ENCODE results near the gene NPAS3.

NPAS3 gene

GRCh38 chr14:32920696-32921276 is 17.9 kb upstream of the NPAS3 start:
- Histone ChIP-seq H2AFZ (ENCODE audit: low read depth, low read length) (no peak overlapping the region), H3K79me2 (ENCODE audit: insufficient read depth, low read length) (no peaks in the 10 kb centered on the region), H3K4me2 (ENCODE audit: insufficient read depth, low read length) (no peak overlapping the region), H4K20me1 (ENCODE audit: insufficient read depth, low read length) (no peaks in the 10 kb centered on the region), H3K4me1 (ENCODE audit: insufficient read depth, low read length) (no peaks in the 10 kb centered on the region), H3K9ac (ENCODE audit: low read depth, low read length) (no peak overlapping the region), H3K9me3 (ENCODE audit: insufficient read depth, low read length, severe bottlenecking) (no peaks in the 10 kb centered on the region), H3K4me3 (ENCODE audit: low read depth in 1 of 2, low read length in 2 of 2) (no peak overlapping the region), H3K27me3 (ENCODE audit: insufficient read depth, low read length, poor library complexity) (no peaks in the 10 kb centered on the region), H3K27ac (ENCODE audit: low read length) (no peak overlapping the region), H3K36me3 (ENCODE audit: insufficient read depth, low read length) (no peaks in the 10 kb centered on the region)
- DNase-seq = no peak
- no peak for ATAC-seq (ENCODE audit: insufficient read depth, low read depth)
- TF ChIP-seq EZH2 (IDR thresholded peaks at IDR 0.05; ENCODE audit: borderline replicate concordance, low read depth, low read length, severe bottlenecking) = no peak
- no peak for TF ChIP-seq CTCF (IDR thresholded peaks at IDR 0.05; ENCODE audit: borderline replicate concordance, extremely low read depth, low read length, poor library complexity, severe bottlenecking)

GRCh38 chr14:32925439-32925838 is 13.2 kb upstream of the NPAS3 start:
- no peak for DNase-seq
- TF ChIP-seq CTCF (IDR thresholded peaks at IDR 0.05; ENCODE audit: borderline replicate concordance, extremely low read depth, low read length, poor library complexity, severe bottlenecking) = no peak
- no peak for TF ChIP-seq EZH2 (IDR thresholded peaks at IDR 0.05; ENCODE audit: borderline replicate concordance, low read depth, low read length, severe bottlenecking)
- no peaks in the 10 kb centered on the region for H4K20me1 ChIP-seq (ENCODE audit: insufficient read depth, low read length)
- no peaks in the 10 kb centered on the region for H3K4me1 ChIP-seq (ENCODE audit: insufficient read depth, low read length)
- H2AFZ ChIP-seq (ENCODE audit: low read depth, low read length) = no peak overlapping the region
- H3K27ac ChIP-seq (ENCODE audit: low read length) = no peak overlapping the region
- no peaks in the 10 kb centered on the region for H3K9me3 ChIP-seq (ENCODE audit: insufficient read depth, low read length, severe bottlenecking)
- ATAC-seq (ENCODE audit: insufficient read depth, low read depth) = no peak
- H3K27me3 ChIP-seq (ENCODE audit: insufficient read depth, low read length, poor library complexity) = no peaks in the 10 kb centered on the region
- H3K4me3 ChIP-seq (ENCODE audit: low read depth in 1 of 2, low read length in 2 of 2) = no peak overlapping the region
- H3K36me3 ChIP-seq (ENCODE audit: insufficient read depth, low read length) = no peaks in the 10 kb centered on the region
- H3K4me2 ChIP-seq (ENCODE audit: insufficient read depth, low read length) = no peak overlapping the region
- H3K9ac ChIP-seq (ENCODE audit: low read depth, low read length) = no peak overlapping the region
- H3K79me2 ChIP-seq (ENCODE audit: insufficient read depth, low read length) = no peaks in the 10 kb centered on the region

GRCh38 chr14:32932302-32932913 is 6.3 kb upstream of the NPAS3 start:
- ATAC-seq (ENCODE audit: insufficient read depth, low read depth) = no peak
- no peaks in the 10 kb centered on the region for H3K79me2 ChIP-seq (ENCODE audit: insufficient read depth, low read length)
- H3K9me3 ChIP-seq (ENCODE audit: insufficient read depth, low read length, severe bottlenecking) = no peaks in the 10 kb centered on the region
- H3K4me1 ChIP-seq (ENCODE audit: insufficient read depth, low read length) = no peaks in the 10 kb centered on the region
- no peak overlapping the region for H2AFZ ChIP-seq (ENCODE audit: low read depth, low read length)
- no peak overlapping the region for H3K4me2 ChIP-seq (ENCODE audit: insufficient read depth, low read length)
- H3K27me3 ChIP-seq (ENCODE audit: insufficient read depth, low read length, poor library complexity) = no peaks in the 10 kb centered on the region
- no peak overlapping the region for H3K4me3 ChIP-seq (ENCODE audit: low read depth in 1 of 2, low read length in 2 of 2)
- no peaks in the 10 kb centered on the region for H3K36me3 ChIP-seq (ENCODE audit: insufficient read depth, low read length)
- H4K20me1 ChIP-seq (ENCODE audit: insufficient read depth, low read length) = no peaks in the 10 kb centered on the region
- H3K9ac ChIP-seq (ENCODE audit: low read depth, low read length) = no peak overlapping the region
- H3K27ac ChIP-seq (ENCODE audit: low read length) = no peak overlapping the region
- no peak for DNase-seq
- TF ChIP-seq CTCF (IDR thresholded peaks at IDR 0.05; ENCODE audit: borderline replicate concordance, extremely low read depth, low read length, poor library complexity, severe bottlenecking) (no peak), EZH2 (IDR thresholded peaks at IDR 0.05; ENCODE audit: borderline replicate concordance, low read depth, low read length, severe bottlenecking) (no peak)

All from DND-41 (cell line).